Upper lobe of left lung (tissue), 6 donors: Measurements from ENCODE around the gene PLG. TPM values are rescaled to one million over a fixed set of nuclear protein-coding genes. Genes with fewer than 3 reads are reported as not detected.

ENCODE experiments used
- ATAC-seq, 2 donors: fragments of 200-7000 bp; cut with Tn5 transposase; one replicate each; pipeline ENCODE4 v1.9.1; 2022; ENCODE audit warnings: mild to moderate bottlenecking in 2 of 2, moderate library complexity in 2 of 2; ENCODE audit not compliant: low FRiP score in 2 of 2
- DNase-seq, 2 donors: peaks; one replicate each; pipeline ENCODE4 v3.0.0-alpha.2; 2019 to 2020
- H3K27ac ChIP-seq, 4 donors: fragments of 200-600 bp; sonication (generic); one replicate each; pipeline ENCODE4 v1.5.1; 2016 to 2019
- H3K27me3 ChIP-seq, 4 donors: fragments of 200-600 bp; sonication (generic); one replicate each; pipeline ENCODE4 v1.5.1; 2017 to 2019
- H3K36me3 ChIP-seq, 4 donors: fragments of 200-600 bp; sonication (generic); one replicate each; pipeline ENCODE4 v1.5.1; 2016 to 2019
- H3K4me1 ChIP-seq, 4 donors: fragments of 200-600 bp; sonication (generic); one replicate each; pipeline ENCODE4 v1.5.1; 2018 to 2019
- H3K4me3 ChIP-seq, 4 donors: fragments of 200-600 bp; sonication (generic); one replicate each; pipeline ENCODE4 v1.5.1; 2017 to 2019; ENCODE audit warnings: mild to moderate bottlenecking in 2 of 4, moderate library complexity in 1 of 4
- H3K9me3 ChIP-seq, 4 donors: fragments of 200-600 bp; sonication (generic); one replicate each; pipeline ENCODE4 v1.5.1; 2018 to 2019
- EP300 ChIP-seq, 4 donors: sonication (generic); formaldehyde crosslinking; IDR thresholded peaks; one replicate each; pipeline ENCODE4 v1.5.1; 2017; ENCODE audit warnings: antibody characterized with exemption in 4 of 4, control low read depth in 2 of 4
- POLR2A ChIP-seq, 4 donors: fragments of 450-650 bp; IDR thresholded peaks; one replicate each; pipeline ENCODE4 v1.5.1; 2016 to 2017; ENCODE audit warnings: antibody characterized with exemption in 4 of 4, mild to moderate bottlenecking in 2 of 4
- POLR2AphosphoS5 ChIP-seq, 2 donors: sonication (generic); formaldehyde crosslinking; IDR thresholded peaks; one replicate each; pipeline ENCODE4 v1.5.1; 2017; ENCODE audit warnings: antibody characterized with exemption in 2 of 2
- WGBS, 2 donors: methylation state at CpG; one replicate each; pipeline ENCODE4 v1.1.5; 2017 to 2018; 5-methylcytosine and 5-hydroxymethylcytosine counted together
- total RNA-seq, 6 donors: library from RNA; depleted of rRNA in 4 of 6; stranded (reverse); fragments of >200 nt in 4 of 6; gene quantifications; one replicate each; pipeline versions ENCODE4 v1.1.0 to v1.2.1, GENCODE V29; 2016 to 2021
- TF ChIP-seq, protein P1 (sequence below), 6 experiments: fragments of 450-650 bp in 4 of 6; fragments of 200-600 bp in 2 of 6; sonication (generic) in 2 of 6; IDR thresholded peaks; one replicate each; pipeline ENCODE4 v1.5.1; 2016 to 2019; ENCODE audit warnings: antibody characterized with exemption in 6 of 6
- donor health status: DM: no; HTN: no; CAD: no; lungs with moderate emphysema.
- donor health status: DM: no; HTN: yes; CAD: no; lungs with severe emphysema.

The PLG gene
- total RNA-seq, 6 donors from 2014 or later = 0.71 to 0.89 TPM; not detected in 4

GRCh38 chr6:160766657-160766988 is 64.6 kb downstream of the PLG start:
- H3K4me1 ChIP-seq = peaks cover 3 to 9% (median 8%) of the 10 kb centered on the region in 4 donors
- no peak for TF ChIP-seq EP300 (IDR thresholded peaks at IDR 0.05)
- no peak for TF ChIP-seq POLR2AphosphoS5 (IDR thresholded peaks at IDR 0.05)
- TF ChIP-seq, protein P1, sequence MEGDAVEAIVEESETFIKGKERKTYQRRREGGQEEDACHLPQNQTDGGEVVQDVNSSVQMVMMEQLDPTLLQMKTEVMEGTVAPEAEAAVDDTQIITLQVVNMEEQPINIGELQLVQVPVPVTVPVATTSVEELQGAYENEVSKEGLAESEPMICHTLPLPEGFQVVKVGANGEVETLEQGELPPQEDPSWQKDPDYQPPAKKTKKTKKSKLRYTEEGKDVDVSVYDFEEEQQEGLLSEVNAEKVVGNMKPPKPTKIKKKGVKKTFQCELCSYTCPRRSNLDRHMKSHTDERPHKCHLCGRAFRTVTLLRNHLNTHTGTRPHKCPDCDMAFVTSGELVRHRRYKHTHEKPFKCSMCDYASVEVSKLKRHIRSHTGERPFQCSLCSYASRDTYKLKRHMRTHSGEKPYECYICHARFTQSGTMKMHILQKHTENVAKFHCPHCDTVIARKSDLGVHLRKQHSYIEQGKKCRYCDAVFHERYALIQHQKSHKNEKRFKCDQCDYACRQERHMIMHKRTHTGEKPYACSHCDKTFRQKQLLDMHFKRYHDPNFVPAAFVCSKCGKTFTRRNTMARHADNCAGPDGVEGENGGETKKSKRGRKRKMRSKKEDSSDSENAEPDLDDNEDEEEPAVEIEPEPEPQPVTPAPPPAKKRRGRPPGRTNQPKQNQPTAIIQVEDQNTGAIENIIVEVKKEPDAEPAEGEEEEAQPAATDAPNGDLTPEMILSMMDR (IDR thresholded peaks at IDR 0.05) = no peak
- TF ChIP-seq POLR2A (IDR thresholded peaks at IDR 0.05) = no peak
- 19 to 31% methylated on average over 7 of the region's 7 CpGs for WGBS, 2 donors
- DNase-seq = no peak
- ATAC-seq = no peak
- H3K9me3 ChIP-seq = peaks cover 0 to 8% (median 0%) of the 10 kb centered on the region in 4 donors
- H3K27ac ChIP-seq = no peak overlapping the region
- H3K27me3 ChIP-seq = no peaks in the 10 kb centered on the region
- H3K36me3 ChIP-seq = no peaks in the 10 kb centered on the region
- H3K4me3 ChIP-seq = peak overlapping the region in 3 of 4 donors; percentile 40 to 50 (median 49)

- 1 to 6% methylated on average over 15 to 42 of the region's 55 CpGs for WGBS, 2 donors
- H3K9me3 ChIP-seq = peaks cover 0 to 8% (median 0%) of the 10 kb centered on the region in 4 donors
- no peak overlapping the region for H3K27ac ChIP-seq
- peaks cover 3 to 9% (median 8%) of the 10 kb centered on the region in 4 donors for H3K4me1 ChIP-seq
- DNase-seq (peak; percentile 64 to 92), ATAC-seq (peak; percentile 83 to 86)
- H3K36me3 ChIP-seq = no peaks in the 10 kb centered on the region
- TF ChIP-seq, protein P1 (IDR thresholded peaks at IDR 0.05) = peak in 5 of 6 experiments; percentile 53 to 70 (median 60)
- TF ChIP-seq POLR2AphosphoS5 (IDR thresholded peaks at IDR 0.05) = peak in 1 of 2 donors; percentile 45
- TF ChIP-seq EP300 (IDR thresholded peaks at IDR 0.05) = no peak
- TF ChIP-seq POLR2A (IDR thresholded peaks at IDR 0.05) = no peak
- peak overlapping the region; percentile 18 to 50 (median 44) for H3K4me3 ChIP-seq
- H3K27me3 ChIP-seq = no peaks in the 10 kb centered on the region
Measured at GRCh38 chr6:160766989-160767646, 65.1 kb downstream of the PLG start.

DNA sequence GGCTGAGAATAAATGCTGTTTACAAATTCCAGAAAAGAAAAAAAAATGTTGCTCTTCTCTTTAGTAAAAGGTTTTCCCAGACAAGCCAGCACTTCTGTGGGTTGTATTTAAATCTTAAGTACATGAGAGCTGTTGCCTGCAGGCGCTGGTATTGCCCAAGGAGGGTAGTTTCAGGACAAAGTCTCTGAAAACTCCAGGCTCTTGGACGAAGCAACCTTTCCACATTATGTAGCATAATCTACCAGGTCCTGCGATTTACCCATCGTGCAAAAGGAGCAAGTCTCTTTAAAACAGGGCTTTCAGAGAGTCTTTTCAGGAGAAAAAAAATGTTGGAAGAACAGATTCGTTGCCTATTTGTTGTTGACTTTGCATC is 65.6 kb downstream of the PLG start:
- Histone ChIP-seq H3K27me3 (no peaks in the 10 kb centered on the region), H3K4me1 (peaks cover 3 to 9% (median 8%) of the 10 kb centered on the region in 4 donors), H3K9me3 (peaks cover 0 to 3% (median 0%) of the 10 kb centered on the region in 4 donors), H3K36me3 (no peaks in the 10 kb centered on the region), H3K27ac (no peak overlapping the region), H3K4me3 (peak overlapping the region in 1 of 4 donors; percentile 50)
- TF ChIP-seq POLR2AphosphoS5 (IDR thresholded peaks at IDR 0.05) (no peak), EP300 (IDR thresholded peaks at IDR 0.05) (no peak)
- TF ChIP-seq, protein P1 (IDR thresholded peaks at IDR 0.05) = peak in 2 of 6 experiments; percentile 4 to 11
- WGBS, 2 donors = 28 to 31% methylated on average over 5 of the region's 5 CpGs
- DNase-seq (no peak), ATAC-seq (peak in 1 of 2 donors; percentile 15)

DNA sequence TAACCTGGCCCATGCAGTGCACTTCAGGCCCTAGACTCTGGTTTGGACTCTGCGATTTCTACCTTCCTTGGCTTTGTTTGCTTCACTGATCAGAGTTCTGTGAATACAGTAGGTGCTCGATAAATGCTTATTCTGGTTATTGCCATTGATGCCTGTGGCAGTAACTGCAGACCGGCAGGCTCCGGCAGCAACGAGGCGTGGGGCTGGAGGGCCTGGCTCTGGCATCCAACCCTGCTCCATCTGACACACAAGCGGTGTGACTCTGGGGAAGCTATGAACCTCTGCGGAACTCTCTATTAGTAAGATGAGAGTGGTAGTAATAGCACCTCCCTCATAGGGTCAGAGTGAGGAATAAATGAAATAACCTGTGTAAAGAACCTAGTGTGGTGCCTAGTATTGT is 66.1 kb downstream of the PLG start:
- DNase-seq (peak in 1 of 2 donors; percentile 62), ATAC-seq (no peak)
- Histone ChIP-seq H3K27ac (no peak overlapping the region), H3K4me1 (peaks cover 3 to 9% (median 8%) of the 10 kb centered on the region in 4 donors), H3K9me3 (no peaks in the 10 kb centered on the region), H3K4me3 (no peak overlapping the region), H3K36me3 (no peaks in the 10 kb centered on the region), H3K27me3 (no peaks in the 10 kb centered on the region)
- TF ChIP-seq EP300 (IDR thresholded peaks at IDR 0.05) = no peak
- TF ChIP-seq, protein P1 (IDR thresholded peaks at IDR 0.05) = no peak
- WGBS, 2 donors = 91 to 92% methylated on average over 8 of the region's 8 CpGs

DNA sequence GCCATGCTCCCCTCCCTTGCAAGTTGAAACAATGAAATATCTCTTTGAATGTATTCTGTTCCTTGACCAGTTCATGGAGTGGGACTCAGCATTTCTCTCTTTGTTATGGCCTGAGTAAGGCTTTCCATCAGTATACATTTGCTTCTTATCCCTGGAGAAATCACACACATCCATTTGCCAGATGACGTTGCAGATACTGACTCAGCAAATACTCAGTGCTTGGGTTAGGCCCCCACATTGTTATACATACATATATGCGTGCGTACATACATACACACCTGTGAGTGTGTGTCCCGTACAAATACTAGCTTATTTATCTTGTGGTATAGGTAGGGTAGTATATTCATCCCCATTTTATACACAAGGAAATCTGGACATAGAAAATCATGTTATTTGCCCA is 72.4 kb downstream of the PLG start:
- Histone ChIP-seq H3K4me1 (no peaks in the 10 kb centered on the region), H3K9me3 (no peaks in the 10 kb centered on the region), H3K36me3 (no peaks in the 10 kb centered on the region), H3K27ac (no peak overlapping the region), H3K4me3 (no peak overlapping the region), H3K27me3 (no peaks in the 10 kb centered on the region)
- no peak for DNase-seq
- WGBS, 2 donors = 86 to 88% methylated on average over 4 of the region's 4 CpGs
- TF ChIP-seq, protein P1 (IDR thresholded peaks at IDR 0.05) = no peak
- no peak for ATAC-seq
